Astrocyte (in vitro differentiated cells and primary cell): ENCODE data around the gene TANGO6.

ENCODE experiments used
- EZH2 ChIP-seq: IDR thresholded peaks from 2 replicates; pipeline ENCODE4 v1.6.1; 2012; ENCODE audit warnings: mild to moderate bottlenecking, low read length, inconsistent platforms; ENCODE audit not compliant: insufficient read depth
- TF ChIP-seq, protein P1 (sequence below): IDR thresholded peaks from 2 replicates; pipeline ENCODE4 v1.5.1; 2011; ENCODE audit warnings: low read depth, mild to moderate bottlenecking, inconsistent platforms, low read length, moderate library complexity; ENCODE audit not compliant: insufficient read depth

GRCh38 chr16:68991075-68991474 is 147.7 kb downstream of the TANGO6 start:
- no peak for TF ChIP-seq EZH2
- TF ChIP-seq, protein P1, sequence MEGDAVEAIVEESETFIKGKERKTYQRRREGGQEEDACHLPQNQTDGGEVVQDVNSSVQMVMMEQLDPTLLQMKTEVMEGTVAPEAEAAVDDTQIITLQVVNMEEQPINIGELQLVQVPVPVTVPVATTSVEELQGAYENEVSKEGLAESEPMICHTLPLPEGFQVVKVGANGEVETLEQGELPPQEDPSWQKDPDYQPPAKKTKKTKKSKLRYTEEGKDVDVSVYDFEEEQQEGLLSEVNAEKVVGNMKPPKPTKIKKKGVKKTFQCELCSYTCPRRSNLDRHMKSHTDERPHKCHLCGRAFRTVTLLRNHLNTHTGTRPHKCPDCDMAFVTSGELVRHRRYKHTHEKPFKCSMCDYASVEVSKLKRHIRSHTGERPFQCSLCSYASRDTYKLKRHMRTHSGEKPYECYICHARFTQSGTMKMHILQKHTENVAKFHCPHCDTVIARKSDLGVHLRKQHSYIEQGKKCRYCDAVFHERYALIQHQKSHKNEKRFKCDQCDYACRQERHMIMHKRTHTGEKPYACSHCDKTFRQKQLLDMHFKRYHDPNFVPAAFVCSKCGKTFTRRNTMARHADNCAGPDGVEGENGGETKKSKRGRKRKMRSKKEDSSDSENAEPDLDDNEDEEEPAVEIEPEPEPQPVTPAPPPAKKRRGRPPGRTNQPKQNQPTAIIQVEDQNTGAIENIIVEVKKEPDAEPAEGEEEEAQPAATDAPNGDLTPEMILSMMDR = no peak
